GM19467 (cell line): Measurements from ENCODE around the gene MACO1.

Experiments
- ATAC-seq: cut with Tn5 transposase; IDR thresholded peaks from one replicate; pipeline ENCODE4 v1.9.1; 2021; ENCODE audit warnings: mild to moderate bottlenecking, moderate library complexity; ENCODE audit not compliant: unreplicated experiment

MACO1 gene

GRCh38 chr1:25540750-25541342 is 110.1 kb downstream of the MACO1 start:
- ATAC-seq, result no peak

GRCh38 chr1:25541425-25541824 is 110.7 kb downstream of the MACO1 start:
- ATAC-seq, result no peak

GRCh38 chr1:25541889-25542658 is 111.4 kb downstream of the MACO1 start:
- no peak for ATAC-seq

- ATAC-seq, result no peak
These were observed 112.3 kb downstream of the MACO1 start for GRCh38 chr1:25543005-25543424.

- peak; percentile 72 for ATAC-seq
These were observed 112.9 kb downstream of the MACO1 start, which contains the start of gene LDLRAP1 for GRCh38 chr1:25543425-25544242. TSS of gene LDLRAP1 (plus strand) at chr1:25543606. CDS start at chr1:25543699, 93 bp downstream.

- no peak for ATAC-seq
These were observed 113.6 kb downstream of the MACO1 start for GRCh38 chr1:25544243-25544764.

GRCh38 chr1:25544819-25545218 is 114.1 kb downstream of the MACO1 start:
- no peak for ATAC-seq

GRCh38 chr1:25545767-25546166 is 115.1 kb downstream of the MACO1 start:
- no peak for ATAC-seq

GRCh38 chr1:25546193-25546592 is 115.5 kb downstream of the MACO1 start:
- no peak for ATAC-seq

GRCh38 chr1:25548601-25549000 is 117.9 kb downstream of the MACO1 start:
- ATAC-seq, result no peak

GRCh38 chr1:25549273-25550154 is 118.8 kb downstream of the MACO1 start:
- ATAC-seq, result peak; percentile 91
